ENCODE results near the gene EEFSEC. TPM values are rescaled to one million over a fixed set of nuclear protein-coding genes. Genes with fewer than 3 reads are reported as not detected.
A peak's percentile ranks its signal among the peaks of the same experiment; 100 is the strongest.

EEFSEC gene
- total and polyA plus RNA-seq, 2 of the 4 experiments (the other 2 are of a cell fraction): 4.5 to 9.3 TPM

GRCh38 chr3:128355543-128355919 lies 202.2 kb downstream of the EEFSEC start:
- Histone ChIP-seq H4K91ac (ENCODE audit: insufficient read depth, low read depth, low read length) (no peak overlapping the region), H3K79me1 (ENCODE audit: low read depth in 1 of 2, low read length in 2 of 2) (peaks cover 0 to 16% of the 10 kb centered on the region in 2 experiments; a peak in 1 of 4 replicates), H2BK15ac (ENCODE audit: low read depth, low read length) (no peak overlapping the region), H3K18ac (ENCODE audit: low read depth, low read length) (no peak overlapping the region), H4K8ac (ENCODE audit: low read depth in 2 of 2, low read length in 2 of 2) (no peak overlapping the region), H3K23ac (ENCODE audit: low read depth, low read length) (peak overlapping the region; percentile 55; the same call in 1 of the 2 replicates), H2BK5ac (ENCODE audit: low read depth, low read length, poor library complexity, severe bottlenecking) (no peak overlapping the region), H3K36me3 (ENCODE audit: control insufficient read depth, insufficient read depth, low read length) (peaks cover 4% of the 10 kb centered on the region), H3K9me3 (ENCODE audit: control insufficient read depth, insufficient read depth, low read length) (no peaks in the 10 kb centered on the region), H4K20me1 (ENCODE audit: insufficient read depth, low read length) (peaks cover 33% of the 10 kb centered on the region), H2AFZ (replicated peaks; ENCODE audit: low read length, poor library complexity) (no peak overlapping the region), H3K4me2 (ENCODE audit: low read depth, low read length) (no peak overlapping the region), H3K4me3 (ENCODE audit: insufficient read depth, low read depth, low read length) (no peak overlapping the region), H3K27ac (ENCODE audit: insufficient read depth, low read length) (no peak overlapping the region), H2AK9ac (replicated peaks; ENCODE audit: low read depth, low read length, poor library complexity) (no peak overlapping the region), H3K14ac (replicated peaks; ENCODE audit: low read depth, low read length) (no peak overlapping the region), H3K56ac (ENCODE audit: extremely low read depth, insufficient read depth, low read length) (no peak overlapping the region), H2AK5ac (ENCODE audit: low read depth, low read length) (no peak overlapping the region), H3K4me1 (ENCODE audit: control insufficient read depth, insufficient read depth, low read length) (peaks cover 24% of the 10 kb centered on the region), H3K9me1 (ENCODE audit: insufficient read depth, low read length) (peaks cover 15% of the 10 kb centered on the region; the same call in 1 of the 2 replicates), H3K9ac (ENCODE audit: low read depth, low read length) (no peak overlapping the region), H2BK20ac (ENCODE audit: low read depth, low read length) (no peak overlapping the region; the same call in 1 of the 2 replicates), H3K4ac (ENCODE audit: low read depth, low read length) (no peak overlapping the region; the same call in 1 of the 2 replicates), H2BK120ac (ENCODE audit: low read depth, low read length) (no peak overlapping the region), H3K27me3 (ENCODE audit: control insufficient read depth, insufficient read depth, low read length) (no peaks in the 10 kb centered on the region), H4K5ac (ENCODE audit: low read depth, low read length) (no peak overlapping the region)
- in situ Hi-C loops (cut with MboI; ENCODE audit: low sequenced_read_pairs) (no loop called here), dilution Hi-C loops (cut with HindIII; ENCODE audit: low sequenced_read_pairs, unreplicated experiment) (no loop called here), intact Hi-C loops (cut with micrococcal nuclease) (no loop called here)
- no CpG with 5 or more reads among the region's 2 CpGs for WGBS, 2 experiments (ENCODE audit: extremely low coverage in 2 of 2, insufficient read length in 1 of 2)
- ChIA-PET CTCF (interaction anchor here (1.1 kb wide), 1 partner anchor 33 kb away, joined by 3 read pairs; no protein-coding TSS in a partner anchor), POLR2A (ENCODE audit: unreplicated experiment) (no interaction called here)
- ATAC-seq (ENCODE audit: low read depth) (no peak), DNase-seq (no peak)
- TF ChIP-seq MAFK (IDR thresholded peaks at IDR 0.05; ENCODE audit: low read depth, low read length): no peak
- TF ChIP-seq, protein P1, sequence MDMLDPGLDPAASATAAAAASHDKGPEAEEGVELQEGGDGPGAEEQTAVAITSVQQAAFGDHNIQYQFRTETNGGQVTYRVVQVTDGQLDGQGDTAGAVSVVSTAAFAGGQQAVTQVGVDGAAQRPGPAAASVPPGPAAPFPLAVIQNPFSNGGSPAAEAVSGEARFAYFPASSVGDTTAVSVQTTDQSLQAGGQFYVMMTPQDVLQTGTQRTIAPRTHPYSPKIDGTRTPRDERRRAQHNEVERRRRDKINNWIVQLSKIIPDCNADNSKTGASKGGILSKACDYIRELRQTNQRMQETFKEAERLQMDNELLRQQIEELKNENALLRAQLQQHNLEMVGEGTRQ (IDR thresholded peaks at IDR 0.05; ENCODE audit: low read depth, low read length): no peak
- no peak for TF ChIP-seq ELK1 (IDR thresholded peaks at IDR 0.05; ENCODE audit: borderline replicate concordance, low read depth, low read length)
- no peak for TF ChIP-seq CHD1 (IDR thresholded peaks at IDR 0.05; ENCODE audit: low read depth, low read length)
- TF ChIP-seq CEBPB (IDR thresholded peaks at IDR 0.05; ENCODE audit: low read depth, low read length): no peak
- TF ChIP-seq RCOR1 (IDR thresholded peaks at IDR 0.05; ENCODE audit: insufficient replicate concordance, low read length): no peak
- TF ChIP-seq BHLHE40 (IDR thresholded peaks at IDR 0.05; ENCODE audit: low read depth, low read length): no peak
- TF ChIP-seq NFE2L2 (IDR thresholded peaks at IDR 0.05; ENCODE audit: low read depth, low read length): no peak
- no peak for TF ChIP-seq POLR2A (IDR thresholded peaks at IDR 0.05; ENCODE audit: low read depth, low read length)
- TF ChIP-seq MAZ (IDR thresholded peaks at IDR 0.05; ENCODE audit: borderline replicate concordance, low read depth, low read length): no peak
- no peak for TF ChIP-seq FOS (IDR thresholded peaks at IDR 0.05; ENCODE audit: low read depth, low read length)
- no TSS peak for BruUV-seq (replicated peaks)
